Psoas muscle (tissue), 8 donors: Measurements from ENCODE around the gene CCR2. TPM values are rescaled to one million over a fixed set of nuclear protein-coding genes. Genes with fewer than 3 reads are reported as not detected.

Experiments
- ATAC-seq, 4 donors: fragments of 200-7000 bp; cut with Tn5 transposase; one replicate each; pipeline ENCODE4 v1.9.1; 2020; ENCODE audit warnings: moderate library complexity in 3 of 4, mild to moderate bottlenecking in 2 of 4
- DNase-seq, 2 donors: peaks; one replicate each; pipeline ENCODE4 v3.0.0-alpha.2; 2020
- H3K27ac ChIP-seq: fragments of 200-600 bp; one replicate; pipeline ENCODE4 v1.8.0; 2022
- H3K27me3 ChIP-seq, 3 donors: fragments of 200-600 bp in 1 of 3; one replicate each; pipeline versions ENCODE4 v1.6.1 to v1.8.0; 2013 to 2022; ENCODE audit warnings: low read length in 2 of 3, mild to moderate bottlenecking in 2 of 3, moderate library complexity in 1 of 3; ENCODE audit not compliant: insufficient read depth in 3 of 3
- H3K36me3 ChIP-seq, 2 donors: fragments of 200-600 bp in 1 of 2; one replicate each; pipeline versions ENCODE4 v1.6.1 to v1.8.0; 2013 to 2022; ENCODE audit warnings: low read depth in 1 of 2, mild to moderate bottlenecking in 1 of 2, moderate library complexity in 1 of 2; ENCODE audit not compliant: insufficient read depth in 1 of 2
- H3K4me1 ChIP-seq: fragments of 200-600 bp; one replicate; pipeline ENCODE4 v1.8.0; 2022
- H3K4me3 ChIP-seq: fragments of 200-600 bp; one replicate; pipeline ENCODE4 v1.8.0; 2022; ENCODE audit warnings: mild to moderate bottlenecking
- H3K9me3 ChIP-seq: fragments of 200-600 bp; one replicate; pipeline ENCODE4 v1.8.0; 2022
- CTCF ChIP-seq: fragments of 200-600 bp; IDR thresholded peaks from one replicate; pipeline ENCODE4 v1.8.0; 2022; ENCODE audit warnings: antibody characterized with exemption
- WGBS, 3 donors: extraction: QIAGEN DNeasy Blood & Tissue Kit; methylation state at CpG; one replicate each; pipeline versions ENCODE4 v1.1.6 to v1.1.7; 2013; 5-methylcytosine and 5-hydroxymethylcytosine counted together
- intact Hi-C, 2 donors: fragments of 100-400 bp; cut with DNase I; formaldehyde crosslinking; loops; one replicate each; pipeline versions ENCODE4 v1.11.0 to v1.14.2; 2022
- polyA plus RNA-seq, 3 donors: library from polyadenylated mRNA; stranded (reverse); fragments of 200-250 nt; gene quantifications; one replicate each; pipeline ENCODE4 v1.2.3, GENCODE V29; 2013
- total RNA-seq, 4 donors: library from RNA; stranded (reverse); fragmentation: NEBNext Ultra II Directional in 2 of 4; extraction: Animal tissue kit (Norgen Biotek cat#: 25700) in 2 of 4; gene quantifications; one replicate each; pipeline versions ENCODE4 v1.2.1 to v1.2.4, GENCODE V29; 2021 to 2023
- donor health status: healthy with polysubstance abuse.
- donor health status: DM: no; HTN: no; CAD: no; lungs with moderate emphysema.
- donor health status: Bipolar disorder and iron deficiency.
- donor health status: healthy.
- donor health status: DM: yes; HTN: yes; CAD: no.
- donor health status: DM: no; HTN: no; CAD: no.
- donor health status: DM: no; HTN: no; CAD: no.
- donor health status: DM: yes; HTN: yes; CAD: no.

CCR2 gene
- total and polyA plus RNA-seq, 7 donors = 0.10 to 1.0 (median 0.34) TPM

DNA sequence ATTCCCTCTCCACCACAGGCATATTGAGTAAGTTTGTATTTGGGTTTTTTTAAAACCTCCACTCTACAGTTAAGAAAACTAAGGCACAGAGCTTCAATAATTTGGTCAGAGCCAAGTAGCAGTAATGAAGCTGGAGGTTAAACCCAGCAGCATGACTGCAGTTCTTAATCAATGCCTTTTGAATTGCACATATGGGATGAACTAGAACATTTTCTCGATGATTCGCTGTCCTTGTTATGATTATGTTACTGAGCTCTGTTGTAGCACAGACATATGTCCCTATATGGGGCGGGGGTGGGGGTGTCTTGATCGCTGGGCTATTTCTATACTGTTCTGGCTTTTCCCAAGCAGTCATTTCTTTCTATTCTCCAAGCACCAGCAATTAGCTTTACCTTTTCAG, 15.2 kb downstream of the CCR2 start:
- TF ChIP-seq CTCF = no peak
- Histone ChIP-seq H3K4me1 (no peaks in the 10 kb centered on the region), H3K27me3 (peaks cover 0 to 4% (median 2%) of the 10 kb centered on the region in 3 donors), H3K27ac (no peak overlapping the region), H3K4me3 (no peak overlapping the region), H3K9me3 (no peaks in the 10 kb centered on the region), H3K36me3 (no peaks in the 10 kb centered on the region)
- ATAC-seq (no peak), DNase-seq (no peak)
- intact Hi-C loops = loop anchor here in 1 of 2 donors (10.0 kb wide), 1 partner anchor 254 kb away; no protein-coding TSS in a partner anchor
- 92 to 96% (median 92%) methylated on average over 4 of the region's 4 CpGs for WGBS, 3 donors

DNA sequence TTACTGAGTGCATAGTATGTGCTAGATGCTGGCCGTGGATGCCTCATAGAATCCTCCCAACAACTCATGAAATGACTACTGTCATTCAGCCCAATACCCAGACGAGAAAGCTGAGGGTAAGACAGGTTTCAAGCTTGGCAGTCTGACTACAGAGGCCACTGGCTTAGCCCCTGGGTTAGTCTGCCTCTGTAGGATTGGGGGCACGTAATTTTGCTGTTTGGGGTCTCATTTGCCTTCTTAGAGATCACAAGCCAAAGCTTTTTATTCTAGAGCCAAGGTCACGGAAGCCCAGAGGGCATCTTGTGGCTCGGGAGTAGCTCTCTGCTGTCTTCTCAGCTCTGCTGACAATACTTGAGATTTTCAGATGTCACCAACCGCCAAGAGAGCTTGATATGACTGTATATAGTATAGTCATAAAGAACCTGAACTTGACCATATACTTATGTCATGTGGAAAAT, 15.8 kb downstream of the CCR2 start:
- Histone ChIP-seq H3K36me3 (no peaks in the 10 kb centered on the region), H3K4me3 (no peak overlapping the region), H3K4me1 (no peaks in the 10 kb centered on the region), H3K27me3 (peaks cover 0 to 4% (median 2%) of the 10 kb centered on the region in 3 donors), H3K27ac (no peak overlapping the region), H3K9me3 (no peaks in the 10 kb centered on the region)
- 69 to 85% (median 75%) methylated on average over 6 of the region's 6 CpGs for WGBS, 3 donors
- TF ChIP-seq CTCF = no peak
- intact Hi-C loops = loop anchor here in 1 of 2 donors (10.0 kb wide), 1 partner anchor 255 kb away; no protein-coding TSS in a partner anchor
- no peak for DNase-seq
- ATAC-seq = no peak

DNA sequence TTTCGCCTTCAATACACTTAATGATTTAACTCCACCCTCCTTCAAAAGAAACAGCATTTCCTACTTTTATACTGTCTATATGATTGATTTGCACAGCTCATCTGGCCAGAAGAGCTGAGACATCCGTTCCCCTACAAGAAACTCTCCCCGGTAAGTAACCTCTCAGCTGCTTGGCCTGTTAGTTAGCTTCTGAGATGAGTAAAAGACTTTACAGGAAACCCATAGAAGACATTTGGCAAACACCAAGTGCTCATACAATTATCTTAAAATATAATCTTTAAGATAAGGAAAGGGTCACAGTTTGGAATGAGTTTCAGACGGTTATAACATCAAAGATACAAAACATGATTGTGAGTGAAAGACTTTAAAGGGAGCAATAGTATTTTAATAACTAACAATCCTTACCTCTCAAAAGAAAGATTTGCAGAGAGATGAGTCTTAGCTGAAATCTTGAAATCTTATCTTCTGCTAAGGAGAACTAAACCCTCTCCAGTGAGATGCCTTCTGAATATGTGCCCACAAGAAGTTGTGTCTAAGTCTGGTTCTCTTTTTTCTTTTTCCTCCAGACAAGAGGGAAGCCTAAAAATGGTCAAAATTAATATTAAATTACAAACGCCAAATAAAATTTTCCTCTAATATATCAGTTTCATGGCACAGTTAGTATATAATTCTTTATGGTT, 17.1 kb downstream of the CCR2 start, which contains the start of gene CCR5:
Gene CCR5 (plus strand): TSS at position 108 of the 680 bp plus-strand sequence. CDS start 1,957 bp downstream, outside the sequence.
- DNase-seq (no peak), ATAC-seq (no peak)
- Histone ChIP-seq H3K36me3 (no peaks in the 10 kb centered on the region), H3K27ac (no peak within 1 kb of the TSS), H3K9me3 (no peaks in the 10 kb centered on the region), H3K4me3 (no peak within 1 kb of the TSS), H3K27me3 (peaks cover 0 to 4% (median 2%) of the 10 kb centered on the region in 3 donors), H3K4me1 (no peaks in the 10 kb centered on the region)
- WGBS, 3 donors = 50 to 57% (median 56%) methylated on average over 5 of the region's 5 CpGs
- intact Hi-C loops = no loop called here
- no peak for TF ChIP-seq CTCF

- Histone ChIP-seq H3K4me1 (no peaks in the 10 kb centered on the region), H3K4me3 (no peak overlapping the region), H3K36me3 (no peaks in the 10 kb centered on the region), H3K27me3 (peaks cover 0 to 4% (median 2%) of the 10 kb centered on the region in 3 donors), H3K9me3 (no peaks in the 10 kb centered on the region), H3K27ac (no peak overlapping the region)
- DNase-seq (no peak), ATAC-seq (no peak)
- WGBS, 3 donors = 50 to 76% (median 52%) methylated on average over 10 of the region's 10 CpGs
- TF ChIP-seq CTCF = no peak
- intact Hi-C loops = no loop called here
Observed at GRCh38 chr3:46371519-46372340, 17.8 kb downstream of the CCR2 start.
